HEK293T (cell line): ENCODE measurements around the gene CELA2A.

Experiments
- ARNT ChIP-seq: fragments of 450-650 bp; IDR thresholded peaks from 2 replicates; pipeline ENCODE4 v1.6.1; 2017; ENCODE audit warnings: mild to moderate bottlenecking
- ELF4 ChIP-seq: fragments of 450-650 bp; IDR thresholded peaks from 2 replicates; pipeline ENCODE4 v1.6.1; 2017; ENCODE audit warnings: antibody characterized with exemption
- FOXK2 ChIP-seq: fragments of 450-650 bp; IDR thresholded peaks from 2 replicates; pipeline ENCODE4 v1.6.1; 2016; ENCODE audit warnings: mild to moderate bottlenecking
- FOXM1 ChIP-seq: fragments of 450-650 bp; IDR thresholded peaks from 2 replicates; pipeline ENCODE4 v1.6.1; 2017; ENCODE audit warnings: mild to moderate bottlenecking, borderline replicate concordance
- NFRKB ChIP-seq: fragments of 450-650 bp; IDR thresholded peaks from 2 replicates; pipeline ENCODE4 v1.6.1; 2016; ENCODE audit warnings: mild to moderate bottlenecking, moderate library complexity
- SP1 ChIP-seq: fragments of 450-650 bp; IDR thresholded peaks from 2 replicates; pipeline ENCODE4 v1.6.1; 2017
- TARDBP ChIP-seq: fragments of 450-650 bp; IDR thresholded peaks from 2 replicates; pipeline ENCODE4 v1.6.1; 2016

GRCh38 chr1:15420853-15421465, 35.6 kb upstream of the CELA2A start:
- TF ChIP-seq SP1 (no peak), FOXM1 (no peak), FOXK2 (no peak), ELF4 (no peak), NFRKB (no peak), TARDBP (no peak), ARNT (no peak)
